ENCODE measurements around the gene RAB4A. TPM values are rescaled to one million over a fixed set of nuclear protein-coding genes. Genes with fewer than 3 reads are reported as not detected.

The RAB4A gene
- total and polyA plus RNA-seq, 9 of the 15 experiments (the other 6 are each of a cell fraction or from before 2014, with no cell fraction given): 8.3 to 61.0 (median 26.7) TPM

DNA sequence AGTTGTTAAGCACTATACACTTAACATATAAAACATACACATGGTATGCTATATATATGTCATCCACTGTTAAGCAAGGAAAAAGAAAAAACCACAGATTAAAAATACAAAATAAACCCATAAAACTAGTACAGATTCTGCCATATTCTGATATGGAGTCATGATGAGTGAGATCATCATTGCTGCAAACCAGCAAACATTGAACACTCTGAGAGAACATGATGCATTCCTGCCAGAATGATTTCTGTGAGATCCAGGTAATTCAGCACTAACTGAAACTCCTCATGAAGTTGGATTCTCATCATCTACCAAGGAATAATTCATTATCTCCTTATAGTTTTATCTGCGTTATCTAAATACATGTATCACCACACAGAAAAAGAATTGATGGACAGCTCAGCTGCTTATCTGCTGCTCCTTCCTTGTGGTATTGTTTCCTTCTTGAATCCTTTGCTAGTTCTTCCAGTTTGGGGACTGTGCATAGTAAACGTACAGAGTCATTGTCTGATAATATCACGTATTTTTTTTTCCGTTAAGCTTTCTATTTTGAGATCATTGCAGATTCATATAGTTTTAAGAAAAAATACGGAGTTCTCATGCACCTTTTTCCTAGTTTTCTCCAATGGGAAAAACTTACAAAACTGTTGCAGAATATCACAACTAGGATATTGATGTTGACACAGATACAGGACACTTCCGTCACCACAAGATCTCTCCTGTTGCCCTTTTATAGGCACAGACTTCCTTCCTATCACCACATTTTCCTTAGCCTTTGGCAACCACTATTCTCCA is 9.3 kb downstream of the RAB4A start (continued):
- TF ChIP-seq CEBPB (tag; IDR thresholded peaks at IDR 0.05): peak; percentile 38; the same call in 1 of the 2 replicates
- no peak for TF ChIP-seq RBM34 (IDR thresholded peaks at IDR 0.05; ENCODE audit: borderline replicate concordance, insufficient read depth, low read length)
- no peak for TF ChIP-seq FOXK1 (CRISPR knock-in tag; IDR thresholded peaks at IDR 0.05; ENCODE audit: borderline replicate concordance)
- no peak for TF ChIP-seq SMARCB1 (IDR thresholded peaks at IDR 0.05; ENCODE audit: insufficient read length, low read depth)
- TF ChIP-seq TAF7 (tag; IDR thresholded peaks at IDR 0.05): no peak
- peak; percentile 55 for TF ChIP-seq CBFA2T2 (conservative IDR thresholded peaks at IDR 0.05)
- TF ChIP-seq ARID3B (CRISPR knock-in tag; IDR thresholded peaks at IDR 0.05; ENCODE audit: borderline replicate concordance): no peak
- TF ChIP-seq PRPF4 (IDR thresholded peaks at IDR 0.05; ENCODE audit: insufficient read depth, low read depth, low read length, poor library complexity, severe bottlenecking): no peak
- TF ChIP-seq ID3 (CRISPR knock-in tag; IDR thresholded peaks at IDR 0.05): no peak
- TF ChIP-seq ID3 (tag; IDR thresholded peaks at IDR 0.05): no peak
- TF ChIP-seq ZNF407 (IDR thresholded peaks at IDR 0.05; ENCODE audit: low read depth): no peak
- TF ChIP-seq BRD4 (IDR thresholded peaks at IDR 0.05): no peak
- no peak for TF ChIP-seq BACH1 (tag; IDR thresholded peaks at IDR 0.05)
- no peak; the same call in 1 of the 2 replicates for TF ChIP-seq MYC (IDR thresholded peaks at IDR 0.05; ENCODE audit: low read depth, low read length)
- no peak for TF ChIP-seq MYC (CRISPR knock-in tag; IDR thresholded peaks at IDR 0.05; ENCODE audit: borderline replicate concordance, low read depth)
- TF ChIP-seq FOSL1 (tag; conservative IDR thresholded peaks at IDR 0.05): peak; percentile 74; the same call in 1 of the 2 replicates
- TF ChIP-seq HNRNPH1 (optimal IDR thresholded peaks at IDR 0.05; ENCODE audit: low read depth, low read length): no peak
- TF ChIP-seq ZNF766 (CRISPR knock-in tag; conservative IDR thresholded peaks at IDR 0.05): no peak
